GM21515 (cell line): ENCODE results near the gene MGAT4B.

Experiments
- ATAC-seq: cut with Tn5 transposase; IDR thresholded peaks from one replicate; pipeline ENCODE4 v1.9.1; 2021; ENCODE audit not compliant: unreplicated experiment

Gene MGAT4B

GRCh38 chr5:179812997-179813607 is 6.4 kb upstream of the MGAT4B start:
- ATAC-seq, result no peak

- no peak for ATAC-seq
These were observed 5.6 kb upstream of the MGAT4B start for GRCh38 chr5:179812135-179812825.

- ATAC-seq, result peak; percentile 27
These were observed 977 bp downstream of the MGAT4B start for GRCh38 chr5:179805529-179806249.

- no peak for ATAC-seq
These were observed 1.6 kb downstream of the MGAT4B start for GRCh38 chr5:179805070-179805528.

GRCh38 chr5:179804555-179804947 is 2.1 kb downstream of the MGAT4B start:
- ATAC-seq, result no peak

- ATAC-seq, result no peak
These were observed 2.8 kb downstream of the MGAT4B start for GRCh38 chr5:179803651-179804554.

GRCh38 chr5:179802950-179803562 is 3.6 kb downstream of the MGAT4B start:
- no peak for ATAC-seq

GRCh38 chr5:179802207-179802883 is 4.3 kb downstream of the MGAT4B start:
- ATAC-seq, result no peak

- no peak for ATAC-seq
These were observed 5.1 kb downstream of the MGAT4B start for GRCh38 chr5:179801304-179802206.

- no peak for ATAC-seq
These were observed 5.9 kb downstream of the MGAT4B start for GRCh38 chr5:179800696-179801201.

- no peak for ATAC-seq
These were observed 6.5 kb downstream of the MGAT4B start for GRCh38 chr5:179800071-179800695.

- ATAC-seq, result no peak
These were observed 7.1 kb downstream of the MGAT4B start for GRCh38 chr5:179799644-179799973.

- no peak for ATAC-seq
These were observed 7.7 kb downstream of the MGAT4B start for GRCh38 chr5:179798771-179799643.

GRCh38 chr5:179798144-179798770 is 8.4 kb downstream of the MGAT4B start:
- ATAC-seq, result no peak

- no peak for ATAC-seq
These were observed 8.9 kb downstream of the MGAT4B start for GRCh38 chr5:179797741-179798140.

- no peak for ATAC-seq
These were observed 9.6 kb downstream of the MGAT4B start for GRCh38 chr5:179796877-179797608.
